GDM1 (cell line): Measurements from ENCODE around the gene TREH.
"Not testable (repeated sequence)": the region's sequence is repeated elsewhere in the genome, so short reads cannot be mapped to it uniquely, and the experiment has no call there.

Source experiments
- DNase-seq: peaks from one replicate; lab custom pipeline; 2025; lab: John Stamatoyannopoulos, UW

The TREH gene

GRCh38 chr11:118696673-118697226, 17.3 kb upstream of the TREH start:
- no peak for DNase-seq

- DNase-seq: no peak
Measured at GRCh38 chr11:118694771-118695170, 15.3 kb upstream of the TREH start.

- DNase-seq: no peak
Measured at GRCh38 chr11:118694185-118694584, 14.7 kb upstream of the TREH start.

- DNase-seq: peak; percentile 31
Measured at GRCh38 chr11:118691926-118692830, 12.7 kb upstream of the TREH start.

GRCh38 chr11:118690553-118691304, 11.3 kb upstream of the TREH start:
- no peak for DNase-seq

GRCh38 chr11:118689852-118690552, 10.6 kb upstream of the TREH start:
- peak; percentile 57 for DNase-seq

- no peak for DNase-seq
Measured at GRCh38 chr11:118689503-118689851, 10.0 kb upstream of the TREH start.

- no peak for DNase-seq
Measured at GRCh38 chr11:118688851-118689502, 9.5 kb upstream of the TREH start.

GRCh38 chr11:118688339-118688738, 8.9 kb upstream of the TREH start:
- not testable (repeated sequence) for DNase-seq

- no peak for DNase-seq
Measured at GRCh38 chr11:118687906-118688305, 8.5 kb upstream of the TREH start.

GRCh38 chr11:118684187-118684586, 4.7 kb upstream of the TREH start:
- no peak for DNase-seq

- DNase-seq: not testable (repeated sequence)
Measured at GRCh38 chr11:118682939-118683338, 3.5 kb upstream of the TREH start.

- DNase-seq: no peak
Measured at GRCh38 chr11:118682372-118682771, 2.9 kb upstream of the TREH start.

- DNase-seq: not testable (repeated sequence)
Measured at GRCh38 chr11:118678908-118679307, 542 bp downstream of the TREH start.

GRCh38 chr11:118677977-118678376, 1.5 kb downstream of the TREH start:
- no peak for DNase-seq

- no peak for DNase-seq
Measured at GRCh38 chr11:118674082-118674435, 5.4 kb downstream of the TREH start.

GRCh38 chr11:118673361-118674081, 5.9 kb downstream of the TREH start:
- no peak for DNase-seq

- no peak for DNase-seq
Measured at GRCh38 chr11:118672846-118673245, 6.6 kb downstream of the TREH start.

GRCh38 chr11:118671254-118671653, 8.2 kb downstream of the TREH start:
- no peak for DNase-seq

- DNase-seq: no peak
Measured at GRCh38 chr11:118670063-118670462, 9.4 kb downstream of the TREH start.

GRCh38 chr11:118666371-118666770, 13.1 kb downstream of the TREH start:
- DNase-seq: no peak
